Caki2 (cell line): ENCODE measurements around the gene TAS2R3. TPM values are rescaled to one million over a fixed set of nuclear protein-coding genes. Genes with fewer than 3 reads are reported as not detected.
"Not testable (repeated sequence)": the region's sequence is repeated elsewhere in the genome, so short reads cannot be mapped to it uniquely, and the experiment has no call there.

Source experiments
- DNase-seq: peaks from one replicate; pipeline ENCODE4 v3.0.0-alpha.2; 2015; ENCODE audit warnings: low read depth
- in situ Hi-C: cut with HindIII; loops from 2 replicates; pipeline ENCODE4 v1.10.0; 2016; ENCODE audit warnings: low sequenced_read_pairs, low pct_unique_long_range_greater_than_20kb, mixed read lengths
- total RNA-seq: library from RNA; depleted of rRNA; stranded (reverse); fragments of >200 nt; shearing (Covaris generic); gene quantifications from 2 replicates; pipeline ENCODE4 v1.2.3, GENCODE V29; 2014; ENCODE audit warnings: low replicate concordance; rRNA removed

Gene TAS2R3, protein sequence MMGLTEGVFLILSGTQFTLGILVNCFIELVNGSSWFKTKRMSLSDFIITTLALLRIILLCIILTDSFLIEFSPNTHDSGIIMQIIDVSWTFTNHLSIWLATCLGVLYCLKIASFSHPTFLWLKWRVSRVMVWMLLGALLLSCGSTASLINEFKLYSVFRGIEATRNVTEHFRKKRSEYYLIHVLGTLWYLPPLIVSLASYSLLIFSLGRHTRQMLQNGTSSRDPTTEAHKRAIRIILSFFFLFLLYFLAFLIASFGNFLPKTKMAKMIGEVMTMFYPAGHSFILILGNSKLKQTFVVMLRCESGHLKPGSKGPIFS
- not detected in 2 replicates for total RNA-seq

DNA sequence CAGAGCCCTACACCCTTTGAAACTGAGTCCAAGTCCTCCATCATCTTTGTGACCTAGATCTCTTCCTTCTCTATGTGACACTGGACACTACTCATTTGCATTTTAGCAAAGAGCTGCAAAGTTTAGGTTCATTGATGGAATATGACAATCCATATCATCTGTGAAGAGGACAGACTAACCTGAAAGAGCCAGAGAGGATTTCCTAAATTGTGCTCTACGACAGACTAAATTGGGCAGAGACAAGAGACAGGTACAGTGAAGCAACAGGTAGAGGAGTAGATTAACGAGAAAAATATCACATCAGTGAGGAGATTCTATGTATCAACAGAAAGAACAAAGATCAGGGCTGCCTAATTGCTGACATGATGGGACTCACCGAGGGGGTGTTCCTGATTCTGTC lies at the start of gene TAS2R3:
Gene TAS2R3, plus strand, starts transcription at position 301 of the 400 bp plus-strand sequence. Its CDS starts 62 bp downstream, at position 363.
- in situ Hi-C loops, result no loop called here
- no peak for DNase-seq

- in situ Hi-C loops, result no loop called here
Observed at GRCh38 chr7:141714571-141714970, 49.3 kb upstream of the TAS2R3 start.

GRCh38 chr7:141715018-141715417 lies 48.9 kb upstream of the TAS2R3 start:
- in situ Hi-C loops, result no loop called here

More at GRCh38 chr7:141714571-141714970, 49.3 kb upstream of the TAS2R3 start:
- no peak for DNase-seq

DNA sequence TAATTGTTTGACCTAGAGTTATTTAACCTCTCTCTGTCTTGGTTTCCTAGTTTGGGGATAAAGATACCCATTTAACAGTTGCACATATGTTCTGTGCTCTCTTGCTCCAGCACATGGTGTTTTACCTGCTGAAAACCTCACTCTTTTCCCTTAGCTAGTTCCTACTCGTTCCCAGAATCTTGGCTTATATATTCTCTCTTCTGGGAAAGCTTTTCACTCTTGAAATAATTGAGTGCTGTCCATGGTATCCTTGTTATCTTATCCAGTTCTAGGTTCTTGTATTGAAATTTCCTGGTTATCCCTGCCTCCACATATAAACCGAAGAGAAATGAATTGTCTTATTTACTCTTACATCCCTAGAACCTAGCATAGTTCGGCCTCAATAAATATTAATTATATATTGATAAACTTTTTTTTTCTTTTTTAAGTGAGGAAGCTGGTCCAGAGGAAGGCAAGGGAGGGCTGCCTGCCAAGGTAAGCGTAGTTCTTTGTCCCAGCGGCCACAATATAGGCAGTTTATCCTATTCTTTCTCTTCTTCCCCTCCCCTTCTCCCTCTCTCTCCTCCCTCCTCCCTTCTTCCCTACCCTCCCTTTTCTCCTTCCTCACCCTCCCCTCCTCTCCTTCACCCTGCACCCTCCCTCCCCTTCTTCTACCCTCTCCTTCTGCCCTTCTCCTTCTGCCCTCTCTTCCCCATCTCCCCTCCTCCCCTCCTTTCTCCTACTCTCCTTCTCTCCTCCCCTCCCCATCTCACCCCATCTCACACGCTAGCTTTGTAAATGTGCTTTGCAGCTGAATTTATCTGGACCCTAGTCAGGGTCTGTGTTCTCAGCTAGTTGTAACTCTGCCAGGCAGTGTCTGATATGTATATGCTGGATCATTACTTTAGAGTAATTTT lies 47.9 kb upstream of the TAS2R3 start:
- in situ Hi-C loops, result no loop called here
- DNase-seq, result no peak

More at GRCh38 chr7:141715018-141715417, 48.9 kb upstream of the TAS2R3 start:
- no peak for DNase-seq

DNA sequence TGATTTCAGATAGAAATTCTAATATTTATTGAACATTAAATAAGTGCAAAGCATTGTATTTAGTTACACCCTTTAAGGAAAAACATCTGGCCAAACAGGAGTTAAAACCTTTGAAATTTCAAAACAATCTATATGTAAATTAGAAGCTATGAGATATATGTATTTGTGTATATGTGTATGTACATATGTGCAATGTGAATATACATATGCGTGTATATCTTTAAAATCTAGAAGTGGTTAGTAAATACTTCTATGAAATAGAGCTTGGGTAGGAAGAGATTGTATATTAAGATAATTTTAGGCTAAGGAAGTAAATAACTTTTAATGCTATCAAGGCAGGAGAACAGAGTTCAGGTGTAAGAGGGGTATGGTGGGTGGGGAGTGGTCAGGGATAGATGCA lies 46.4 kb upstream of the TAS2R3 start:
- DNase-seq, result no peak
- in situ Hi-C loops, result no loop called here

- in situ Hi-C loops, result no loop called here
- DNase-seq, result no peak
Observed at GRCh38 chr7:141722529-141722928, 41.4 kb upstream of the TAS2R3 start.

GRCh38 chr7:141729020-141729419 lies 34.9 kb upstream of the TAS2R3 start:
- no peak for DNase-seq
- in situ Hi-C loops, result no loop called here

- in situ Hi-C loops, result no loop called here
- no peak for DNase-seq
Observed at GRCh38 chr7:141731476-141732149, 32.3 kb upstream of the TAS2R3 start.

DNA sequence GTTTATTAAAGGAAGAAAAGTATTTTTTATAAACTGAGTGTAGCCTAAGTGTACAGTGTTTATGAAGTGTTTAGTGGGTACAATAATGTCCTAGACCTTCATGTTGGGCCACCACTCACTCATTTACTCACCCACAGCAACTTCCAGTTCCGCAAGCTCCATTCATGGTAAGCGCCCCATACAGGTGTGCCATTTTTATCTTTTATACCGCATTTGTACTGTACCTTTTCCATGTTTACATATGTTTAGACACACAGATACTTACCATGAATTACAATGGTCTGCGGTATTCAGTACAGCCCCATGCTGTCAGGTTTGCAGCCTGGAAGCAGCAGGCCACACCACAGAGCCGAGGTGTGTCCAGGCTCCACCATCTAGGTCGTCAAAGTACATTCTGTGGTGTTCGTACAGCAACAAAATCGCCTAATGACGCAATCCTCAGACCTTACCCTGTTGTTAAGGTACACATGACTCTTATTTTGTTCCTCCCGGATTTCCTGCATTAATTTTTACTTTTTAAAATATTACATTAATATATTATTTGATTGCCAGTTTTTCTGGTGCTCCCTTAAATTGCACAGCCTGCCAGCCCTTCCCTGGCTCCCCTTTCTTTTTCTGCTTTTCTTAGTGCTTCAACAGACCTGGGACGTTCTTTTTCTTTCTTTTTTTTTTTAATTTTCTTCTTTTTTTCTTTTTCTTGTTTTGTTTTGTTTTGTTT lies 26.6 kb upstream of the TAS2R3 start:
- in situ Hi-C loops, result no loop called here
- DNase-seq, result peak; percentile 6

- peak; percentile 96 for DNase-seq
- in situ Hi-C loops, result no loop called here
Observed at GRCh38 chr7:141737836-141738591, 25.9 kb upstream of the TAS2R3 start, which contains the start of gene SSBP1. Gene SSBP1, plus strand, starts transcription at chr7:141738358. Its CDS starts 809 bp downstream, at chr7:141739167.

DNA sequence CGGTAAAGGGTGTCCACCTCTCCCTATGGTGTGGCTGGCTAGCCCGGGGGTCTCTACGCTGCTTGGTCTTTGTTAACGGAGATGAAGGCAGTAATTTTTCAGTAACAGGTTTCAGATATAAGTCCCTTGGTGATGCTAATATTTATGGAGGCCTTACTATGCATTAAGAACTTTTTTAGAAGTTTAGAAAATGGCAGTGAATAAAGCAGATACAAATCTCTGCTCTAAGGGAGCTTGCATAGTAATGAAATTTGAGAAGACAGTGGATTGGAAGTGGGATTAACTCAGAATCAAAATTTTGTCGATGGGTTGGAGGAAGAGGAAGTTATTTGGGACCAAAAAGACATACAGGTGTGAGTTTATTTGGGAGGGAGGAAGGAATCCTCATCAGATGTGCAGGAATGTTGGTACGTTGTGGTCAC lies 25.3 kb upstream of the TAS2R3 start:
- no peak for DNase-seq
- in situ Hi-C loops, result no loop called here

GRCh38 chr7:141739250-141739649 lies 24.6 kb upstream of the TAS2R3 start:
- in situ Hi-C loops, result no loop called here
- no peak for DNase-seq

DNA sequence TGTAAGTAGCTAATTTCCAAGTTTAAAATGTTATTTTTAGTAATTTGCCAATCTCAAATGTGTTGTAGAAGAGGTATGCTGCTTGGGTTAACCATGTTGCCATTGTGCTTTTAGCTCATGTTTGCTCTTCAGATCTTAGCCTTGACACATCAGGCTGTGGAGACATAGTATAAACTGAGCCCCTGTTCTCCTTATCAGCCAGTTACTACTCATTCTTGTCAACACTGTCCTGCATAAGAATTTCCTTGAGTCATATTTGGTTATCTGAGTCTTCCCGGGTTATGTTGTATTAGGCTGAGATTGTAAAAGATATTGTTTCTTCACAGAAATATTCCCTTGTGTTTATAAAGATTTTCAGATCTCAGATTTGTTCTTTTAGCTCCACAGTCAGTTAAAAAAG lies 21.7 kb upstream of the TAS2R3 start:
- in situ Hi-C loops, result no loop called here
- no peak for DNase-seq

DNA sequence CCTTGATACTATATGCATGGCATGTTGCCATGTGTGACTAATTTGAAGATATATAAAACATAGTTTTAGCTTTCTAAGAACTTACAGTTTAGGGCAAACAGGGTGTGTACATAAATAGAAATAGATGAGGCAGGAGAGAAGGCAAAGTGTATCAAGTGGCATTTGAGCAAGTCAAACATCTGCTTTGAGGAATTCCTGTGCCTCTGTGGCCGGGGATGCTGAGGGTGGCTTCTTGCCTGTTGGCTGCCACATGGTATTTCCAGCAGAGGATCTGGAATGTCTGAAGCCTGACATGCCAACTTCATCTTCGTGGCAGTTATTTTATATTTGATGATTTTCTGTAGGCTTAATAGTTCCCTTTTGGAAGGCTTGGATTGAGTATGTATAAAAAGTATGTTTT lies 19.8 kb upstream of the TAS2R3 start:
- in situ Hi-C loops, result no loop called here
- no peak for DNase-seq

DNA sequence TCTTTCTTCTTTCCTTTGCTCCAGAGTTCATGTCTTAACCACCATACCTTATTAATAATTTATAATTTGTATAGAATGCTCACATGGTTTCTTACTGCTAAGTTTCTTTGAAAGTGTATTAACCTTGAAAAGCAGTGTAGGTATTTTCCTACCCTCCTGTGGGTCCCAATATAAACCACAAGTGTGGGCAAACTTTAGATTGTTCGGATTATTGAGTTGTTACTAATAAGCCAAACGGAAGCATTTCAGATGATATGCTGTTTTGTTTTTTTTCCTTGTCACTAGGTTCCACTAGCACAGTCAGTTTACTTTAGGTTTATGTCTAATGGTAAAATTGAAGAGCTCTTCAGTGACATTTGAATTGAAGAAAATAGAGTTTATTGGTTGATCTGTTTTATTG lies 15.5 kb upstream of the TAS2R3 start:
- in situ Hi-C loops, result no loop called here
- peak; percentile 7 for DNase-seq

GRCh38 chr7:141751904-141752303 lies 12.0 kb upstream of the TAS2R3 start:
- in situ Hi-C loops, result not testable (repeated sequence)

DNA sequence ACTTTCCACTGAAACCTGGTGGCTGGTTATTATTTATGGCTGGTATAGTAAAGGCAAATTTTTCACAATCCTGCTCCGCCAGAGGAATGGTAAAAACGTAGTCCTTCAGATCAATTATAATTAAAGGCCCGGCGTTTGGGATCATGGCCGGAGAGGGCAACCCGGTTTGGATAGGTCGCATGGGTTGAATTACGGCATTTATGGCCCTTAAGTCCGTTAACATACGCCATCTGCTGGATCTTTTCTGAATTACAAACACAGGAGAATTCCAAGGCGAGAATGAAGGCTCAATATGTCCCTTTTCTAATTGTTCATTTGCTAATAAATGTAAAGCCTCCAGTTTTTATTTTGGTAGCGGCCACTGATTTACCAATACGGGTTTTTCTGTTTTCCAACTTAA lies 11.3 kb upstream of the TAS2R3 start:
- in situ Hi-C loops, result no loop called here

More at GRCh38 chr7:141751904-141752303, 12.0 kb upstream of the TAS2R3 start:
- DNase-seq, result peak; percentile 39

More for the DNA sequence above, 11.3 kb upstream of the TAS2R3 start:
- no peak for DNase-seq
